Activated CD4-positive, alpha-beta T cell treated with anti-CD3 and anti-CD28 coated beads, Interleukin-10, Interleukin-2, amounts not matched to agents 100 ng/mL and 50 ng/mL, durations not matched to agents 16 hours and 8 hours (primary cell): ENCODE measurements around the gene UCP3.
A peak's percentile ranks its signal among the peaks of the same experiment; 100 is the strongest.

Source experiments
- DNase-seq: peaks from one replicate; pipeline ENCODE4 v3.0.0-alpha.2; 2020

Gene UCP3

GRCh38 chr11:74017631-74018030, 8.7 kb upstream of the UCP3 start:
- DNase-seq: no peak

DNA sequence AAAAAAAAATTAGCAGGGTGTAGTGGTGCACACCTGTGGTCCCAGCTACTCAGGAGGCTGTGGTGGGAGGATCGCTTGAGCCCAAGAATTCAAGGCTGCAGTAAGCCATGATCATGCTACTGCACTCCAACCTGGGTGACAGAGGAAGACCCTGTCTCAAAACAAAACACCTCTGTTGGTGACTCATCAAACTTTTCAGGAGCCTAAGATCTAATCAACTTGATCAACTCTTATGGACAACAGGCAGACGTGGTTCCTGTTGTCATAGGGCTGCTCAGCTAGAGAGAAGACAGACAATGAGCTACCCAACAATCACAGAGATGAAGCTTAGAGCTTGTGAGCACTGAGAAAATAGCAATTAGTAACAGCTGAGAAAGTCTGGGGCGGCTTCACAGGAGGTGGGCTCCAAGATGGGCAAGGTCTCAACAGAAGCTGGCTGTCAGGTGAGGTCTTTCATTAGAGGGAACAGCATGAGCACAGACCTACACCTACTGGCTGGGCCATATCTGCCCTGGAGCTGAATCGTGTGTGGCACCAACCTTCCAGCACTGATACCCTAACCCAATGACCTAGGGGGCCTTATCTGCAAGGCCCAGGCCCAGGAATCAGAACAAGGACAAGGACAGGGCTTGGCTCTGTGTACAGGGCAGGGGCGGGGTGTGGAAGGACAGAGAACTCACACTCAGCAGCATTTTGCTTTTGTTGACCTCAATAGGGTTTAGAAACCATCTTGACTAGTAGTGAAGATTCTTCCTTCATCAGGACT, 7.2 kb upstream of the UCP3 start:
- DNase-seq: peak; percentile 59

DNA sequence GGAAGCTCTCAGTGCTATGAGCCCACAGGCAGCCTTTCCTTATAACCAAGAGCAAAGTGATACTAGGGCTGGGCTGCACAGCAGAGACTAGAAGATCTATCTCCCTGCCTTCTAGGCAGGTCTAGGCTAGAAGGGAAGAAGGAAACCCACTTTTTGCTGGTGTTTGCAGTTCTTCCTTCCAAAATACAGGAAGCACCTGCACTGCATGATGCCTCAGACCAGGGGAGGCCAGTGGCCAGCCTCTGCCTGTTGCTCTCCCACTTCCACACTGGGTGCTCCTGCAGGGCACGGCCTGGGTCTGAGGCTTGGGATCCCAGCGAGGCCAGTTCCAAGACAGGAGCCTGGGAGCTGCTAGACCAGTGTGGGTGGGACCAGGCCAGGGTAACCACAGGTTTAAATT, 6.0 kb upstream of the UCP3 start:
- no peak for DNase-seq

- no peak for DNase-seq
These were observed 4.3 kb upstream of the UCP3 start for GRCh38 chr11:74013141-74013540.

DNA sequence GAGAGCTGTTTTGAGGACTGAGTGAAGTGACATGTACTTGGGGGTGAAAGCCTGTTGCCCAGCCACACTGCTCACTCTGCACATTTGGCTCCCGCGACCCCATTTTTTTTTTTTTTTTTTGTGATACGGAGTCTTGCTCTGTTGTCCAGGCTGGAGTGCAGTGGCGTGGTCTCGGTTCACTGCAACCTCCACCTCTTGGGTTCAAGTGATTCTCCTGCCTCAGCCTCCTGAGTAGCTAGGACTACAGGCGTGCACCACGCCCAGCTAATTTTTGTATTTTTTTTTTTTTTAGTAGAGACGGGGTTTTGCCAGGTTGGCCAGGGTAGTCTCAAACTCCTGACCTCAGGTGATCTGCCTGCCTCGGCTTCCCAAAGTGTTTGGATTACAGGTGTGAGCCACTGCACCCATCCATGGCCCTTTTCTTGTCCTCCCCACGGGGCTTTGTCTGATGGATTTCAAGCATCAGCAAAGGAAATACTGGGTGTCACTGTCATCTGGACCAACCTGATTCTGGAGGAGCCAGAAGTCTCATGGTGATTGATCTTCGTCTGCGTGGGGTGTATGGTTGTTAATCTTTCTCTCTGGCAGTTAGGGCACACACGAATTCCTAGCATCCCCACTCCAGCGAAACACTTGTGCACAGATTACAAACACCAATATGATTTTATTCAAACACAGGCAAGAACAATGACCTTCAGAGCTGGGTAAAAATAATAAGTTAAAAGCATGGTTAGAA, 3.4 kb upstream of the UCP3 start:
- DNase-seq: no peak

GRCh38 chr11:74011360-74012073, 2.6 kb upstream of the UCP3 start:
- DNase-seq: peak; percentile 90

DNA sequence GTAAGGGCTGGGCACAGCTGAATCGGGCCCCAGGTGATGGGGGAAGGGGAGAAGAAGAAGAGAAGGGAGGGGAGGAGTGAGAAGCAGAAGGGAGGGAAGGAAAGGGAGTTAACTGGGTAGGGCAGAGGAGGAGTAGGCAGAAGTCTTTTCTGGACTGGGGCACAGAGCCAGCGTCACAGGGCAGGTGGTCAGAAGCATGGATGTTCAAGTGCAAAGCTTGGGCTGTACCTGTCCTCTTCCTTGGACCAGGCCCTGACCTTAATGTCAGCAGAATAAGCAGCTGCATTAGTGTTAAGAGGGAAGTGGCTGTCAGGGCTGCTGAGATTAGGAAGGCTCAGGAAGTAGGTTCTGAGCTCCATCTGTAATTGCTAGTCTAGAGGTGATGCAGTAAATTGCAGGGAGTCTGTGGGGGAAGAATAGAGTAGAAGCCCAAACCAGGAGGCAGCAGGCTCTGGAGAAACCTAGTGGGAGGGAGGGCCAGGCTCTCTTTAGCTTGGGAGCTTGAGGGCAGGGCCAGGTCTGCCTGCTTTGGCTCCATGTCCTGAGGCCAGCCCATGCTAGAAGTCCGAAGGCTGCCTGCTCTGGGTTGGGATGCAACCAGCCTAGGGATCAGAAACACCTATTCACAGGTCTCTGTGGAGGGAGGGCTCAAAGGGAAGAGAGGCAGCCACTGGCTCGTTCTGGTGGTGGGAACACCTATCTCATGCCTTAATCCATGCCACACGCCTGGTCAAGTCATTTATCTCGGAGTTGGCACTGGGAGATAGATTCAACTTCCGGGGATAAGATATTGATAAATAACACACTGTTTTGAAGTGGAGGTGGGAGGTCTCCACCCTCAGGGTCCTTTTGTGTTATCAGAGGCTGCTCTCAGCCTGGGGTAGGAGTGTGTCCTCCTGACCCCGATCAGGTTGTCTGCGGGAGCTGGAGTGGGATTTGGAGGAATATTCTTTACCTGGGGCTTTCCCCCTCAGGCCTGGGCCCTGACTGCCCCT, 1.7 kb upstream of the UCP3 start:
- peak; percentile 17 for DNase-seq

DNA sequence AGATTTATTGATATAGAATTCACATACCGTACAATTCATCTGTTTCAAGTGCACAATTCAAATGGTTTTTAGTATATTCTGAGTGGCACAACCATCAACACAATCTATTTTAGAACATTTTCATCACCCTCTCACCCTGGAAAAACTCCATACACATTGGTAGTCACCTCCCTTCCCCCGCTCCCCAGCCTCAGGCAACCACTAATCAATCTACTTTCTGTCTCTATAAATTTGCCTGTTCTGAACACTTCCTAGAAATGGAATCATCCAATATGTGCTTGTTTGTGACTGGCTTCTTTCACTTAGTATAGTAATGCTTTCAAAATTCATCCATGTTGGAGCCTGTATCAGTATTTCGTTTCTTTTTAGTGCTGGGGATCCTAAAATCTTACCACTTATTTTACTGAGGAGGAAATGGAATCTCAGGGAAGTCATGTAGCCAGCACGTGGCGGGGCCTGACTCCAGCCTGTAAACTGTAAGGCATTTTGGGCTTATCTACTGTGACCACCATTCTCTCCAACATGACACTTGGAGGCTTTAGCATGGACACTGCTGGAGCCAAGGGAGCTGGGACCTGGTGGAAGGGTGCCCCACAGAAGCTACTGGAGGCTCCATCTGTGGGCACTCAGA, 905 bp upstream of the UCP3 start:
- peak; percentile 21 for DNase-seq

- no peak for DNase-seq
These were observed 304 bp upstream of the UCP3 start for GRCh38 chr11:74009230-74009547.

- DNase-seq: no peak
These were observed 1.1 kb downstream of the UCP3 start for GRCh38 chr11:74007691-74008372.

GRCh38 chr11:74006743-74007304, 2.1 kb downstream of the UCP3 start:
- no peak for DNase-seq

GRCh38 chr11:74005721-74006517, 3.0 kb downstream of the UCP3 start:
- DNase-seq: no peak

DNA sequence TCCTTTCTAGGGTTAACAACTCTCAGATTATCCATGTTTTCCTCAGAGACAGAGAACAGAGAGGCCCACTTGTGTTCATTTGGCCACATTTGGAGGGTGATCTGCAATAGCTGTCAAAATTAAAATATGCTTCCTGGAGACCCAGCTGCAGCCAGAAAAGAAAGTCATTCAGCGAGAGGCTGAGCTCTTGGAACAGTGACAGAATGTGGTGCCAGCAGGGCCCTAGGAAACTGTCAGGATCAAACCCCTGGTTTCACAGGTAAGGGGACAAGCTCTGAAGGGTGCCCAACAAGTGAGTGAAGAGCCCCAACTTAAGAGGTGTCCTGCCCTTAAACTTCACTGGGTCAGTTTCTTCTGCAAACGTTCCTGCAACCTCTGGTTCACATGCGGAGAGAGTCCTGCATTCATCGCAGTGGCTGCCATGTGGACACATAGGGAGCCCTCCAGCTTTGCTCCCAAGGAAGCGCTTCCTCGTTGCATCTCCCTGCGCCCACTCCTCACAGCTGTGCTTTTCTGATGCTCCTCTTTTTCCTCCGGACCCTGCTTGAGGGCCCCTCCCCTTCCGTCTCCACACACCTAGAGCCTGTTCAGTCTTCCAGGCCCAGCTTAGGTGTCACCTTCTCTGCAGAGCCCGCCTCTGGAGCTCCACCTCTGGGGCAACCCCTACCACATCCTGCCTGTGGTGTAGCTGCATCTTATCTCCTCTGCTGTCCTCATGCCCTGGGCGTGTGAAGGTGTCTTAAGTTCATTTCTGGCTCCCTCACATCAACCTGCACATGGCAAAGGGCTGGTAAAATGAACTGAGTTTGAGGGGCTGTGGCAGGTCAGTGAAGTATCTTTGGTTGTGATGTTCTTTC, 3.9 kb downstream of the UCP3 start:
- peak; percentile 91 for DNase-seq

GRCh38 chr11:74004046-74004695, 4.7 kb downstream of the UCP3 start:
- no peak for DNase-seq

GRCh38 chr11:74002832-74003231, 6.1 kb downstream of the UCP3 start:
- DNase-seq: no peak

- no peak for DNase-seq
These were observed 7.0 kb downstream of the UCP3 start for GRCh38 chr11:74001822-74002286.

DNA sequence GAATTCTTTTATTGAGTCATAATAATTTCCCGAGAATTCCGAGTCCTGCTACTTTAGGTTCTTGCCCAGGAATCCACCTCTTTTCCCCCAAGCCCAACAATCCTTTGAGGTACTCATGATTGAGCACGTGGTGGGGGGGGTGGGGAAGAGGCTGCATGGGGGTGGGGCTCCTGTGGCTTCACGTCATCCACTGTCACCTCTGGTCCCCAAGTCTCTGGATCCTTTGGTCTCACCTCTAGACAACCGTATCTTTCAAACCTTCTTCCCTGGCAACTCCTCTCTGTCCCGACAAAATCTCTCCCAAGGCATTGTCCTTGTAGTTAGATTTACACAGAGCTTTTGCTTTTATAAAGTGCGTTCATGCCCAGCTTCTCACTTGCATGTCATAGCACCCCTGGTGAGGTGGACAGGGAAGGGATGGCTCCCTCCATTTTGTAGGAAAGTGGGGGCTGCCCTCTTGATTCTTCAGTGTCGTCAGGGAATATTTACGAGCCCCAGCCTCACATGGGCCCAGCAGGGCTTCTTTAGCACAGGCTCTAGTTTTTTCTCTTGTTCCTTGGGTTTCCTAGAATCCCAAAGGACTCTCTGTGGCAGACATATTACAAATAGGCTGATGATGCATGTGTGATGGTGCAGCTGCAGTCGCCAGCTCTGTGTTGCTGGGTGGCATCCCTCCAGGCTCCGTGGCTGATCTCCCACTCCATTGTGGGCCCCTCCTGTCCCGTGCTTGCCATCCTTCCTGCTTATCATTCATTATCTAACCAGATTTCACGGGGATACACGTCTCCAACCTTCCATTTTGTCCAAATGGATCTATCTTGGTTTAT, 8.4 kb downstream of the UCP3 start:
- DNase-seq: no peak
